H1 (cell line): ENCODE measurements around the gene RASSF3. TPM values are rescaled to one million over a fixed set of nuclear protein-coding genes. Genes with fewer than 3 reads are reported as not detected.

Experiments used
- CTCF ChIA-PET: fragments of 300-600 bp; sonication (Branson Sonifier 250); formaldehyde crosslinking; loops from one replicate; lab custom pipeline; 2021; ENCODE audit not compliant: partially characterized antibody; lab: Charles Lee
- POLR2A ChIA-PET: fragments of 300-600 bp; sonication (Branson Sonifier 250); formaldehyde crosslinking; loops from one replicate; lab custom pipeline; 2021; ENCODE audit warnings: inconsistent platforms; ENCODE audit not compliant: partially characterized antibody; lab: Charles Lee
- DNase-seq, 2 experiments: peaks; one replicate each; pipeline versions ENCODE4 v3.0.0 to v3.0.0-alpha.2; 2010 to 2022; ENCODE audit warnings: low spot score in 2 of 2, low read depth in 1 of 2, mixed read lengths in 1 of 2
- FAIRE-seq: peaks from 2 replicates; lab custom pipeline; 2011; peaks lifted over from hg19 to GRCh38; lab: Jason Lieb, UNC
- H2AFZ ChIP-seq: 2 replicates; pipeline ENCODE4 v1.8.1; 2012; ENCODE audit warnings: low read length, inconsistent platforms
- H2AK5ac ChIP-seq: 2 replicates; pipeline ENCODE4 v1.6.1; 2013; ENCODE audit warnings: low read depth, low read length
- H2BK120ac ChIP-seq: replicated peaks from 2 replicates; pipeline ENCODE3; 2013; ENCODE audit warnings: low read depth, low read length, inconsistent platforms
- H2BK12ac ChIP-seq: 2 replicates; pipeline ENCODE4 v1.6.1; 2013; ENCODE audit warnings: low read depth, low read length
- H2BK15ac ChIP-seq: 2 replicates; pipeline ENCODE4 v1.6.1; 2013; ENCODE audit warnings: low read length
- H2BK20ac ChIP-seq: 2 replicates; pipeline ENCODE4 v1.6.1; 2013; ENCODE audit warnings: low read length
- H2BK5ac ChIP-seq: 2 replicates; pipeline ENCODE4 v1.6.1; 2013; ENCODE audit warnings: low read depth, low read length
- H3K14ac ChIP-seq: 2 replicates; pipeline ENCODE4 v1.6.1; 2013; ENCODE audit warnings: inconsistent platforms; ENCODE audit not compliant: insufficient read length
- H3K18ac ChIP-seq: 2 replicates; pipeline ENCODE4 v1.6.1; 2013; ENCODE audit warnings: low read length; ENCODE audit errors: extremely low read depth
- H3K23ac ChIP-seq: 2 replicates; pipeline ENCODE4 v1.6.1; 2013; ENCODE audit warnings: inconsistent platforms; ENCODE audit not compliant: insufficient read length
- H3K23me2 ChIP-seq: 2 replicates; pipeline ENCODE4 v1.6.1; 2013; ENCODE audit warnings: low read depth, low read length
- H3K27ac ChIP-seq: 2 replicates; pipeline ENCODE4 v1.6.1; 2011; ENCODE audit warnings: low read depth, low read length, inconsistent platforms
- H3K27me3 ChIP-seq, 4 experiments: replicated peaks in 1 of 4; 1 replicate in 1 of 4; 2 replicates in 3 of 4; pipeline versions ENCODE4 v1.6.1 to v1.8.1; 2011 to 2013; ENCODE audit warnings: low read length in 3 of 4, mild to moderate bottlenecking in 3 of 4, inconsistent platforms in 2 of 4, mixed read lengths in 2 of 4, moderate library complexity in 1 of 4; ENCODE audit not compliant: control insufficient read depth in 3 of 4, insufficient read depth in 3 of 4; ENCODE audit errors: extremely low read depth in 1 of 4
- H3K36me3 ChIP-seq, 4 experiments: 2 replicates each; pipeline versions ENCODE4 v1.6.1 to v1.8.1; 2011 to 2013; ENCODE audit warnings: mild to moderate bottlenecking in 4 of 4, low read length in 3 of 4, moderate library complexity in 2 of 4, control low read depth in 1 of 4, inconsistent platforms in 1 of 4; ENCODE audit not compliant: insufficient read depth in 4 of 4, control insufficient read depth in 2 of 4
- H3K4ac ChIP-seq: replicated peaks from 2 replicates; pipeline ENCODE3; 2013; ENCODE audit warnings: low read length, low read depth, mixed read lengths, inconsistent platforms; ENCODE audit not compliant: insufficient read length
- H3K4me1 ChIP-seq, 4 experiments: replicated peaks in 1 of 4; 1 replicate in 1 of 4; 2 replicates in 3 of 4; pipeline versions ENCODE4 v1.6.1 to v1.8.1; 2011 to 2013; ENCODE audit warnings: low read length in 3 of 4, inconsistent platforms in 2 of 4, mixed read lengths in 1 of 4; ENCODE audit not compliant: insufficient read depth in 4 of 4, control insufficient read depth in 3 of 4
- H3K4me2 ChIP-seq, 2 experiments: 2 replicates each; pipeline versions ENCODE4 v1.6.1 to v1.8.1; 2011 to 2013; ENCODE audit warnings: low read depth in 2 of 2, low read length in 2 of 2, control low read depth in 1 of 2, inconsistent platforms in 1 of 2, mild to moderate bottlenecking in 1 of 2; ENCODE audit not compliant: insufficient read depth in 1 of 2
- H3K4me3 ChIP-seq, 4 experiments: fragments of 200-600, 300-600 bp in 1 of 4; sonication (generic), shearing (Covaris generic), sonication (Bioruptor Twin) in 1 of 4; 2 replicates each; pipeline versions ENCODE4 v1.5.1 to v1.8.1; 2011 to 2016; ENCODE audit warnings: low read length in 4 of 4, low read depth in 3 of 4, control low read depth in 2 of 4, inconsistent platforms in 2 of 4, mild to moderate bottlenecking in 2 of 4, mixed read lengths in 1 of 4, moderate library complexity in 1 of 4; ENCODE audit not compliant: insufficient read depth in 2 of 4; ENCODE audit errors: extremely low read depth in 1 of 4
- H3K56ac ChIP-seq: replicated peaks from 2 replicates; pipeline ENCODE3; 2013; ENCODE audit warnings: low read depth, mild to moderate bottlenecking, mixed read lengths, low read length, inconsistent platforms; ENCODE audit not compliant: insufficient read length
- H3K79me1 ChIP-seq: 2 replicates; pipeline ENCODE4 v1.6.1; 2013; ENCODE audit warnings: low read depth, low read length, control low read depth
- H3K79me2 ChIP-seq, 2 experiments: 2 replicates each; pipeline versions ENCODE4 v1.6.1 to v1.8.1; 2012 to 2013; ENCODE audit warnings: low read length in 2 of 2, mild to moderate bottlenecking in 2 of 2, inconsistent platforms in 1 of 2; ENCODE audit not compliant: insufficient read depth in 2 of 2, control insufficient read depth in 1 of 2
- H3K9ac ChIP-seq, 4 experiments: replicated peaks in 1 of 4; 1 replicate in 1 of 4; 2 replicates in 3 of 4; pipeline versions ENCODE4 v1.6.1 to v1.8.1; 2011 to 2013; ENCODE audit warnings: low read depth in 3 of 4, low read length in 3 of 4, control low read depth in 2 of 4, mild to moderate bottlenecking in 2 of 4, moderate library complexity in 2 of 4, inconsistent platforms in 1 of 4; ENCODE audit errors: extremely low read depth in 1 of 4
- H3K9me3 ChIP-seq, 2 experiments: 2 replicates each; pipeline versions ENCODE4 v1.6.1 to v1.8.1; 2012 to 2013; ENCODE audit warnings: mild to moderate bottlenecking in 2 of 2, moderate library complexity in 2 of 2, control low read depth in 1 of 2, inconsistent platforms in 1 of 2, low read depth in 1 of 2, low read length in 1 of 2, mixed read lengths in 1 of 2; ENCODE audit not compliant: insufficient read depth in 2 of 2
- H4K20me1 ChIP-seq, 2 experiments: replicated peaks in 1 of 2; 2 replicates each; pipeline versions ENCODE3 to v1.8.1; 2011 to 2013; ENCODE audit warnings: inconsistent platforms in 2 of 2, low read length in 2 of 2, mild to moderate bottlenecking in 1 of 2; ENCODE audit not compliant: insufficient read depth in 2 of 2, control insufficient read depth in 1 of 2
- H4K5ac ChIP-seq: 2 replicates; pipeline ENCODE4 v1.6.1; 2013; ENCODE audit warnings: low read length, low read depth, mixed read lengths, inconsistent platforms; ENCODE audit not compliant: insufficient read length
- H4K8ac ChIP-seq: 2 replicates; pipeline ENCODE4 v1.8.0; 2013; ENCODE audit warnings: mild to moderate bottlenecking, moderate library complexity, low read length, inconsistent platforms; ENCODE audit not compliant: insufficient read depth; ENCODE audit errors: extremely low read depth
- H4K91ac ChIP-seq: replicated peaks from 2 replicates; pipeline ENCODE3; 2013; ENCODE audit warnings: low read length, mixed read lengths, inconsistent platforms; ENCODE audit not compliant: insufficient read length
- ASH2L ChIP-seq: fragments of 200-600, 300-600 bp; sonication (generic); IDR thresholded peaks from one replicate; pipeline ENCODE4 v1.7.1; 2017; ENCODE audit warnings: low read length
- BRCA1 ChIP-seq: IDR thresholded peaks from 2 replicates; pipeline ENCODE4 v1.6.1; 2012; ENCODE audit warnings: low read depth, low read length, improper control_type of control experiment
- CHD2 ChIP-seq: IDR thresholded peaks from 2 replicates; pipeline ENCODE4 v1.6.1; 2012; ENCODE audit warnings: low read length, improper control_type of control experiment
- FOSL1 ChIP-seq: IDR thresholded peaks from 2 replicates; pipeline ENCODE4 v1.6.1; 2011; ENCODE audit warnings: mild to moderate bottlenecking, low read depth, low read length, moderate library complexity; ENCODE audit not compliant: insufficient read depth
- KDM1A ChIP-seq: fragments of 200-600, 300-600 bp; sonication (generic); IDR thresholded peaks from 2 replicates; pipeline ENCODE4 v1.7.1; 2016; ENCODE audit warnings: mild to moderate bottlenecking, low read length, borderline replicate concordance
- KDM5A ChIP-seq: fragments of 200-600 bp; IDR thresholded peaks from 2 replicates; pipeline ENCODE4 v1.7.1; 2012; ENCODE audit warnings: mild to moderate bottlenecking, low read length, inconsistent platforms, mixed read lengths
- MAFK ChIP-seq: IDR thresholded peaks from 2 replicates; pipeline ENCODE4 v1.6.1; 2012; ENCODE audit warnings: low read depth, mild to moderate bottlenecking, improper control_type of control experiment, low read length
- POLR2AphosphoS5 ChIP-seq: IDR thresholded peaks from 2 replicates; pipeline ENCODE4 v1.6.1; 2011; ENCODE audit warnings: low read depth, low read length
- RBBP5 ChIP-seq: IDR thresholded peaks from 2 replicates; pipeline ENCODE4 v1.7.1; 2012; ENCODE audit warnings: low read depth, mild to moderate bottlenecking, inconsistent platforms, low read length, moderate library complexity, borderline replicate concordance
- SUZ12 ChIP-seq: fragments of 200-600 bp; sonication (generic); IDR thresholded peaks from 2 replicates; pipeline ENCODE4 v1.6.1; 2012; ENCODE audit warnings: mild to moderate bottlenecking, inconsistent platforms, low read length, moderate library complexity, mixed read lengths
- TCF12 ChIP-seq: IDR thresholded peaks from 2 replicates; pipeline ENCODE4 v1.6.1; 2011; ENCODE audit warnings: low read depth, mild to moderate bottlenecking, low read length
- TEAD4 ChIP-seq: IDR thresholded peaks from 2 replicates; pipeline ENCODE4 v1.6.1; 2012; ENCODE audit warnings: low read depth, low read length, inconsistent platforms, mixed read lengths
- WGBS, 2 experiments: shearing (Covaris generic) in 1 of 2; methylation state at CpG; one replicate each; pipeline versions ENCODE4 v1.1.6 to v1.1.7; 2013 to 2015; ENCODE audit warnings: low lambda C conversion rate in 2 of 2, mixed read lengths in 2 of 2, inconsistent platforms in 1 of 2, low coverage in 1 of 2, missing lambda C conversion rate in 1 of 2; ENCODE audit not compliant: insufficient replicate concordance in 2 of 2, insufficient coverage in 1 of 2, insufficient read length in 1 of 2; ENCODE audit errors: extremely low coverage in 1 of 2, missing lambda C conversion rate in 1 of 2; 5-methylcytosine and 5-hydroxymethylcytosine counted together
- polyA plus RNA-seq, 7 experiments: library from polyadenylated mRNA; depleted of rRNA in 3 of 7; stranded (reverse) in 5 of 7; unstranded in 2 of 7; fragments of >200 nt in 5 of 7; fragments of 200-250 nt in 2 of 7; gene quantifications; 1 replicate in 5 of 7; 2 replicates in 1 of 7; 4 replicates in 1 of 7; pipeline versions ENCODE4 v1.2.1 to v1.2.3, GENCODE V29; 2011 to 2013; ENCODE audit warnings: missing spikeins in 2 of 7, mixed read lengths in 2 of 7
- total RNA-seq: library from RNA; stranded (reverse); fragmentation: NEBNext Ultra II Directional; extraction: Animal tissue kit (Norgen Biotek cat#: 25700); gene quantifications from 2 replicates; pipeline ENCODE4 v1.2.1, GENCODE V29; 2021
- TF ChIP-seq, protein P1 (sequence below): IDR thresholded peaks from 2 replicates; pipeline ENCODE4 v1.6.1; 2012; ENCODE audit warnings: inconsistent platforms
- TF ChIP-seq, protein P2 (sequence below): IDR thresholded peaks from 2 replicates; pipeline ENCODE4 v1.6.1; 2011; ENCODE audit warnings: low read length, improper control_type of control experiment

The RASSF3 gene
- total and polyA plus RNA-seq, 2 of the 8 experiments (the other 6 are each of a cell fraction or from before 2014, with no cell fraction given) = 19.1 to 64.3 TPM

DNA sequence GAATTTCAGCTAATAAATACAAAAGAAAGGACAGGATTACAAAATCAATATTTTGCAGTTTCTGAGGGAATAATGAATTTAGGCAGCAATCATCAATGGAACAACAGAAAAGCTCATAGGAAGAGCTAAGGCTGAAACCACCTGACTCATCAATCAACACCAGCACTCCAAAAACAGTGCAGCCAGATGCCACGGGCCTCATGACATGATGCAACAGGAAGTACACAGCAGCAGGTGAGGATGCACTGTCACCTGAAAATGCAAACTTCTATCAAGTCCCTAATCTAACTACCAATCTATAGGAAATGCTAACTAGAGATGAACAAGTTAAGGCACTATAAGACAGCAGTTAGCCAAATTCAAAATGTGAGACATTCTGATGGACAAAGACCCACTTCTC lies 127.2 kb downstream of the RASSF3 start:
- H3K18ac ChIP-seq = no peak overlapping the region
- H3K4me3 ChIP-seq = no peak overlapping the region
- ChIA-PET CTCF (no interaction called here), POLR2A (no interaction called here)
- no peak overlapping the region for H2BK20ac ChIP-seq
- no peaks in the 10 kb centered on the region for H3K27me3 ChIP-seq
- H2BK12ac ChIP-seq = no peak overlapping the region
- H4K91ac ChIP-seq = no peak overlapping the region
- no peak overlapping the region for H2AK5ac ChIP-seq
- H4K20me1 ChIP-seq = peaks cover 2% of the 10 kb centered on the region in 2 experiments
- no peak overlapping the region for H3K4me2 ChIP-seq
- H2AFZ ChIP-seq = no peak overlapping the region
- no peak overlapping the region for H3K9ac ChIP-seq
- no peak overlapping the region for H2BK120ac ChIP-seq
- H4K8ac ChIP-seq = no peak overlapping the region
- DNase-seq = no peak
- no peak overlapping the region for H4K5ac ChIP-seq
- H3K4ac ChIP-seq = no peak overlapping the region
- no peaks in the 10 kb centered on the region for H3K79me1 ChIP-seq
- H3K36me3 ChIP-seq = peaks cover 10 to 58% (median 27%) of the 10 kb centered on the region in 4 experiments
- no peak overlapping the region for H2BK15ac ChIP-seq
- H3K14ac ChIP-seq = no peak overlapping the region
- no peak overlapping the region for H2BK5ac ChIP-seq
- no peak overlapping the region for H3K23ac ChIP-seq
- FAIRE-seq = no peak
- no peaks in the 10 kb centered on the region for H3K9me3 ChIP-seq
- no peaks in the 10 kb centered on the region for H3K23me2 ChIP-seq
- H3K79me2 ChIP-seq = no peaks in the 10 kb centered on the region
- WGBS, 2 experiments = 81% methylated on average over 1 of the region's 1 CpG; no CpG with 5 or more reads in 1 of the 2 experiments
- H3K56ac ChIP-seq = no peak overlapping the region
- H3K4me1 ChIP-seq = no peaks in the 10 kb centered on the region
- H3K27ac ChIP-seq = no peak overlapping the region
- TF ChIP-seq SUZ12 = no peak
- TF ChIP-seq KDM5A = no peak
- TF ChIP-seq TEAD4 = no peak
- no peak for TF ChIP-seq POLR2AphosphoS5
- TF ChIP-seq FOSL1 = no peak
- TF ChIP-seq, protein P1, sequence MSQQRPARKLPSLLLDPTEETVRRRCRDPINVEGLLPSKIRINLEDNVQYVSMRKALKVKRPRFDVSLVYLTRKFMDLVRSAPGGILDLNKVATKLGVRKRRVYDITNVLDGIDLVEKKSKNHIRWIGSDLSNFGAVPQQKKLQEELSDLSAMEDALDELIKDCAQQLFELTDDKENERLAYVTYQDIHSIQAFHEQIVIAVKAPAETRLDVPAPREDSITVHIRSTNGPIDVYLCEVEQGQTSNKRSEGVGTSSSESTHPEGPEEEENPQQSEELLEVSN = no peak
- TF ChIP-seq CHD2 = no peak
- no peak for TF ChIP-seq BRCA1
- no peak for TF ChIP-seq TCF12
- no peak for TF ChIP-seq ASH2L
- TF ChIP-seq RBBP5 = no peak
- TF ChIP-seq, protein P2, sequence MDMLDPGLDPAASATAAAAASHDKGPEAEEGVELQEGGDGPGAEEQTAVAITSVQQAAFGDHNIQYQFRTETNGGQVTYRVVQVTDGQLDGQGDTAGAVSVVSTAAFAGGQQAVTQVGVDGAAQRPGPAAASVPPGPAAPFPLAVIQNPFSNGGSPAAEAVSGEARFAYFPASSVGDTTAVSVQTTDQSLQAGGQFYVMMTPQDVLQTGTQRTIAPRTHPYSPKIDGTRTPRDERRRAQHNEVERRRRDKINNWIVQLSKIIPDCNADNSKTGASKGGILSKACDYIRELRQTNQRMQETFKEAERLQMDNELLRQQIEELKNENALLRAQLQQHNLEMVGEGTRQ = no peak
- no peak for TF ChIP-seq KDM1A
- no peak for TF ChIP-seq MAFK
